ENCODE results near the gene CCNK. TPM values are rescaled to one million over a fixed set of nuclear protein-coding genes. Genes with fewer than 3 reads are reported as not detected.

The CCNK gene
- total and polyA plus RNA-seq, 10 of the 15 experiments (the other 5 are each of a cell fraction or from before 2014, with no cell fraction given), result 10.8 to 88.0 (median 22.5) TPM

DNA sequence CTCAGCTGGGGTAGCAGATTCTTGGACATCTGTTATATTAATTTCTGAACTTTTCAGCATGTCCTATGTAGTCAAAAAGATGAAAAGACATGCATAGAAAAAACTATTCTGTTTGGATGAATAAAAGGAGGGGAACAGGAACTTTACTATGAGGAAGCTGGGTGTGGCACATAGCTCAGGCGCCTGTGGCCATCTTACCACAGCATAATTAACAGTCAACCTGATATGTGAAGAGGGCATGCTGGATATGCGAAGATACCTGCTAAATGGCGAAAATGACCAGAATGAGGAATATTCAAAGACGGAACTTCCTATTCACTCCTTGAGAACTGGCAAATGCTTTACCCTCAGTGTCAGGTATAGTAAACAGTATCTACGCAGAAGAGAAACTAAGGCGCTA lies 19.0 kb upstream of the CCNK start (continued):
- TF ChIP-seq MEF2A (IDR thresholded peaks at IDR 0.05; ENCODE audit: insufficient read depth, low read depth, low read length) (no peak), HDAC2 (IDR thresholded peaks at IDR 0.05) (no peak), CBX5 (IDR thresholded peaks at IDR 0.05; ENCODE audit: low read depth) (no peak), NR2C2 (IDR thresholded peaks at IDR 0.05; ENCODE audit: borderline replicate concordance, control insufficient read depth, insufficient read length, low read depth) (no peak), SREBF2 (IDR thresholded peaks at IDR 0.05; ENCODE audit: low read length) (no peak), CHD2 (IDR thresholded peaks at IDR 0.05; ENCODE audit: borderline replicate concordance, low read depth, low read length) (no peak), RCOR1 (conservative IDR thresholded peaks at IDR 0.05; ENCODE audit: low read depth, low read length) (no peak), EED (IDR thresholded peaks at IDR 0.05; ENCODE audit: low read depth) (no peak)
- TF ChIP-seq, protein P1, sequence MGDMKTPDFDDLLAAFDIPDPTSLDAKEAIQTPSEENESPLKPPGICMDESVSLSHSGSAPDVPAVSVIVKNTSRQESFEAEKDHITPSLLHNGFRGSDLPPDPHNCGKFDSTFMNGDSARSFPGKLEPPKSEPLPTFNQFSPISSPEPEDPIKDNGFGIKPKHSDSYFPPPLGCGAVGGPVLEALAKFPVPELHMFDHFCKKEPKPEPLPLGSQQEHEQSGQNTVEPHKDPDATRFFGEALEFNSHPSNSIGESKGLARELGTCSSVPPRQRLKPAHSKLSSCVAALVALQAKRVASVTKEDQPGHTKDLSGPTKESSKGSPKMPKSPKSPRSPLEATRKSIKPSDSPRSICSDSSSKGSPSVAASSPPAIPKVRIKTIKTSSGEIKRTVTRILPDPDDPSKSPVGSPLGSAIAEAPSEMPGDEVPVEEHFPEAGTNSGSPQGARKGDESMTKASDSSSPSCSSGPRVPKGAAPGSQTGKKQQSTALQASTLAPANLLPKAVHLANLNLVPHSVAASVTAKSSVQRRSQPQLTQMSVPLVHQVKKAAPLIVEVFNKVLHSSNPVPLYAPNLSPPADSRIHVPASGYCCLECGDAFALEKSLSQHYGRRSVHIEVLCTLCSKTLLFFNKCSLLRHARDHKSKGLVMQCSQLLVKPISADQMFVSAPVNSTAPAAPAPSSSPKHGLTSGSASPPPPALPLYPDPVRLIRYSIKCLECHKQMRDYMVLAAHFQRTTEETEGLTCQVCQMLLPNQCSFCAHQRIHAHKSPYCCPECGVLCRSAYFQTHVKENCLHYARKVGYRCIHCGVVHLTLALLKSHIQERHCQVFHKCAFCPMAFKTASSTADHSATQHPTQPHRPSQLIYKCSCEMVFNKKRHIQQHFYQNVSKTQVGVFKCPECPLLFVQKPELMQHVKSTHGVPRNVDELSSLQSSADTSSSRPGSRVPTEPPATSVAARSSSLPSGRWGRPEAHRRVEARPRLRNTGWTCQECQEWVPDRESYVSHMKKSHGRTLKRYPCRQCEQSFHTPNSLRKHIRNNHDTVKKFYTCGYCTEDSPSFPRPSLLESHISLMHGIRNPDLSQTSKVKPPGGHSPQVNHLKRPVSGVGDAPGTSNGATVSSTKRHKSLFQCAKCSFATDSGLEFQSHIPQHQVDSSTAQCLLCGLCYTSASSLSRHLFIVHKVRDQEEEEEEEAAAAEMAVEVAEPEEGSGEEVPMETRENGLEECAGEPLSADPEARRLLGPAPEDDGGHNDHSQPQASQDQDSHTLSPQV (IDR thresholded peaks at IDR 0.05), result no peak
- TF ChIP-seq, protein P2, sequence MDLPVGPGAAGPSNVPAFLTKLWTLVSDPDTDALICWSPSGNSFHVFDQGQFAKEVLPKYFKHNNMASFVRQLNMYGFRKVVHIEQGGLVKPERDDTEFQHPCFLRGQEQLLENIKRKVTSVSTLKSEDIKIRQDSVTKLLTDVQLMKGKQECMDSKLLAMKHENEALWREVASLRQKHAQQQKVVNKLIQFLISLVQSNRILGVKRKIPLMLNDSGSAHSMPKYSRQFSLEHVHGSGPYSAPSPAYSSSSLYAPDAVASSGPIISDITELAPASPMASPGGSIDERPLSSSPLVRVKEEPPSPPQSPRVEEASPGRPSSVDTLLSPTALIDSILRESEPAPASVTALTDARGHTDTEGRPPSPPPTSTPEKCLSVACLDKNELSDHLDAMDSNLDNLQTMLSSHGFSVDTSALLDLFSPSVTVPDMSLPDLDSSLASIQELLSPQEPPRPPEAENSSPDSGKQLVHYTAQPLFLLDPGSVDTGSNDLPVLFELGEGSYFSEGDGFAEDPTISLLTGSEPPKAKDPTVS (IDR thresholded peaks at IDR 0.05; ENCODE audit: low read depth, low read length), result no peak
- TF ChIP-seq, protein P3, sequence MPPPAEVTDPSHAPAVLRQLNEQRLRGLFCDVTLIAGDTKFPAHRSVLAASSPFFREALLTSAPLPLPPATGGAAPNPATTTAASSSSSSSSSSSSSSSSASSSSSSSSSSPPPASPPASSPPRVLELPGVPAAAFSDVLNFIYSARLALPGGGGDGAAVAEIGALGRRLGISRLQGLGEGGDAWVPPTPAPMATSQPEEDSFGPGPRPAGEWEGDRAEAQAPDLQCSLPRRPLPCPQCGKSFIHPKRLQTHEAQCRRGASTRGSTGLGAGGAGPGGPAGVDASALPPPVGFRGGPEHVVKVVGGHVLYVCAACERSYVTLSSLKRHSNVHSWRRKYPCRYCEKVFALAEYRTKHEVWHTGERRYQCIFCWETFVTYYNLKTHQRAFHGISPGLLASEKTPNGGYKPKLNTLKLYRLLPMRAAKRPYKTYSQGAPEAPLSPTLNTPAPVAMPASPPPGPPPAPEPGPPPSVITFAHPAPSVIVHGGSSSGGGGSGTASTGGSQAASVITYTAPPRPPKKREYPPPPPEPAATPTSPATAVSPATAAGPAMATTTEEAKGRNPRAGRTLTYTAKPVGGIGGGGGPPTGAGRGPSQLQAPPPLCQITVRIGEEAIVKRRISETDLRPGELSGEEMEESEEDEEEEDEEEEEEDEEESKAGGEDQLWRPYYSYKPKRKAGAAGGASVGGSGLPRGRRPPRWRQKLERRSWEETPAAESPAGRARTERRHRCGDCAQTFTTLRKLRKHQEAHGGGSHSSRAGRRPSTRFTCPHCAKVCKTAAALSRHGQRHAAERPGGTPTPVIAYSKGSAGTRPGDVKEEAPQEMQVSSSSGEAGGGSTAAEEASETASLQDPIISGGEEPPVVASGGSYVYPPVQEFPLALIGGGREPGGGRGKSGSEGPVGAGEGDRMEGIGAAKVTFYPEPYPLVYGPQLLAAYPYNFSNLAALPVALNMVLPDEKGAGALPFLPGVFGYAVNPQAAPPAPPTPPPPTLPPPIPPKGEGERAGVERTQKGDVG (CRISPR knock-in tag; IDR thresholded peaks at IDR 0.05), result no peak

Data from GM12878 (cell line).